Calu3 (cell line): ENCODE data around the gene C1orf21. TPM values are rescaled to one million over a fixed set of nuclear protein-coding genes. Genes with fewer than 3 reads are reported as not detected.
A peak's percentile ranks its signal among the peaks of the same experiment; 100 is the strongest.
"Not testable (repeated sequence)": the region's sequence is repeated elsewhere in the genome, so short reads cannot be mapped to it uniquely, and the experiment has no call there.

Source experiments
- Bru-seq: library from RNA; stranded (reverse); fragments of 400-500 nt; gene quantifications from one replicate; lab custom pipeline; 2021; lab: Mats Ljungman, UMichigan
- BruChase-seq, 2 experiments: library from RNA; stranded (reverse); fragments of 400-500 nt; gene quantifications; one replicate each; lab custom pipeline; 2021; lab: Mats Ljungman, UMichigan
- BruUV-seq: library from RNA; stranded (reverse); fragments of 400-500 nt; replicated peaks from 2 replicates; lab custom pipeline; 2021; lab: Mats Ljungman, UMichigan
- CTCF ChIA-PET: fragments of 300-600 bp; sonication (Branson Sonifier 250); formaldehyde crosslinking; loops from one replicate; lab custom pipeline; 2022; ENCODE audit warnings: antibody characterized with exemption; lab: Charles Lee
- DNase-seq: peaks from one replicate; pipeline ENCODE4 v3.0.0; 2022
- H3K27ac Mint-ChIP-seq: one replicate; pipeline ENCODE4 v1.8.0; 2022; ENCODE audit warnings: mixed read lengths; ENCODE audit not compliant: unreplicated experiment
- H3K27me3 Mint-ChIP-seq: one replicate; pipeline ENCODE4 v1.8.0; 2022; ENCODE audit warnings: mixed read lengths; ENCODE audit not compliant: unreplicated experiment
- H3K36me3 Mint-ChIP-seq: one replicate; pipeline ENCODE4 v1.8.0; 2022; ENCODE audit warnings: mild to moderate bottlenecking, moderate library complexity, mixed read lengths; ENCODE audit not compliant: insufficient read depth, unreplicated experiment
- H3K4me1 Mint-ChIP-seq: one replicate; pipeline ENCODE4 v1.8.0; 2022; ENCODE audit warnings: mild to moderate bottlenecking, low read depth, mixed read lengths; ENCODE audit not compliant: unreplicated experiment
- H3K4me3 Mint-ChIP-seq: one replicate; pipeline ENCODE4 v1.8.0; 2022; ENCODE audit warnings: mild to moderate bottlenecking, low read depth, moderate library complexity, mixed read lengths; ENCODE audit not compliant: unreplicated experiment
- H3K9me3 Mint-ChIP-seq: one replicate; pipeline ENCODE4 v1.8.0; 2022; ENCODE audit warnings: low read depth, mixed read lengths; ENCODE audit not compliant: unreplicated experiment
- intact Hi-C: fragments of 100-400 bp; cut with micrococcal nuclease; formaldehyde crosslinking; loops from one replicate; pipeline ENCODE4 v1.10.0; 2022; ENCODE audit not compliant: unreplicated experiment
- long read RNA-seq: library from polyadenylated mRNA; stranded (forward); transcript quantifications from one replicate; pipeline ENCODE4 v2.0.0, GENCODE V29; 2022
- total RNA-seq: library from RNA; stranded (reverse); gene quantifications from 2 replicates; pipeline ENCODE4 v1.2.3, GENCODE V29; 2022
- TF ChIP-seq, protein P1 (sequence below): fragments of 200-600 bp; IDR thresholded peaks from one replicate; pipeline ENCODE4 v1.8.0; 2022; ENCODE audit warnings: antibody characterized with exemption; ENCODE audit not compliant: unreplicated experiment

The C1orf21 gene
- total RNA-seq (16.9 and 20.6 TPM in 2 replicates), Bru-seq, nascent RNA (percentile 64 among the genes with signal in this experiment), BruChase-seq, experiment 1, labeled RNA remaining after a 6-hour chase (percentile 48 among the genes with signal in this experiment), BruChase-seq, experiment 2, labeled RNA remaining after a 2-hour chase (percentile 44 among the genes with signal in this experiment)
- long read RNA-seq, full-length matches to known transcripts = 19 of 23 reads
- long read RNA-seq, partial matches to known transcripts = 2 of 23 reads
- long read RNA-seq, other reads (novel, unspliced or antisense) = 2 of 23 reads

DNA sequence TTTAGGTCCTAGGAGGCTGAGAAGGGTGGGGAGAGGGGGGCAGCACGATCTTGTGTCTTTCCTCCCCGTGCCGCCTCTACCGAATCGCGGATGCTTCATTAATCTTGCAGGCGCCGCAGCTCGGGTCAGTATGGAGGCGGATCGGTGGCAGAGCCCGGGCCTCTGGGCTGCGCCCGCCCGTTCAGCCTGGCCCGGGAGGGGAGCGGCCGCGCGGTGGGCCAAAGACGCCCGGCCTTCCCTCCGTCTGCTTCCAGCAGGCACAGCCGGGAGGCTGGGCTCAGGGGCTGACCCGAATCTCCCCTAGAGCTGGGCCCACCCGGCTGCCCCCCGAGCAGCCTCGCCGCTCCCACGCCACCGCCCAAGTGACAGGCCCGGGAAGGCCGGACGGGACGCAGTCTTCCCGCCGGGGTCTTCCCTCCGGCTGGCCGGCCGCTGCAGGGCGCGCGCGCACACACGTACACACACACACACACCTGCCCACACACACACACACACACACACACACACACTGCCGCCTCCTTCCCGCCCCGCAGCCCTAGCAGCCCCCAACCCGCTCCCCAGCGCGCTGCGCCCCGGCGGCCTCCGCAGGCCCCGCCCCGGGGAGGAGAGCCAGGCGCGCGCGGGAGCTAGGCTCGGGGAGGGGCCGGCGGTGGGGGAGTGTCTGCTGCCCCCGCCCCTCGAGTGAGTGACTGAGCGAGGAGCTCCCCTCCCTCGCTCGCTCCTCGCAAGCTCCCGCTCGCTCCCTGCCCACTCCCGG lies at the start of gene C1orf21:
Gene C1orf21 (plus strand): TSS at position 718 of the 757 bp plus-strand sequence. CDS start 90,481 bp downstream, outside the sequence.
- Mint-ChIP-seq H3K27ac (peak within 1 kb of the TSS; percentile 19), H3K9me3 (no peaks in the 10 kb centered on the region), H3K27me3 (no peaks in the 10 kb centered on the region), H3K4me1 (peaks cover 19% of the 10 kb centered on the region), H3K36me3 (peaks cover 29% of the 10 kb centered on the region), H3K4me3 (peak within 1 kb of the TSS; percentile 76)
- peak; percentile 93 for DNase-seq
- TF ChIP-seq, protein P1, sequence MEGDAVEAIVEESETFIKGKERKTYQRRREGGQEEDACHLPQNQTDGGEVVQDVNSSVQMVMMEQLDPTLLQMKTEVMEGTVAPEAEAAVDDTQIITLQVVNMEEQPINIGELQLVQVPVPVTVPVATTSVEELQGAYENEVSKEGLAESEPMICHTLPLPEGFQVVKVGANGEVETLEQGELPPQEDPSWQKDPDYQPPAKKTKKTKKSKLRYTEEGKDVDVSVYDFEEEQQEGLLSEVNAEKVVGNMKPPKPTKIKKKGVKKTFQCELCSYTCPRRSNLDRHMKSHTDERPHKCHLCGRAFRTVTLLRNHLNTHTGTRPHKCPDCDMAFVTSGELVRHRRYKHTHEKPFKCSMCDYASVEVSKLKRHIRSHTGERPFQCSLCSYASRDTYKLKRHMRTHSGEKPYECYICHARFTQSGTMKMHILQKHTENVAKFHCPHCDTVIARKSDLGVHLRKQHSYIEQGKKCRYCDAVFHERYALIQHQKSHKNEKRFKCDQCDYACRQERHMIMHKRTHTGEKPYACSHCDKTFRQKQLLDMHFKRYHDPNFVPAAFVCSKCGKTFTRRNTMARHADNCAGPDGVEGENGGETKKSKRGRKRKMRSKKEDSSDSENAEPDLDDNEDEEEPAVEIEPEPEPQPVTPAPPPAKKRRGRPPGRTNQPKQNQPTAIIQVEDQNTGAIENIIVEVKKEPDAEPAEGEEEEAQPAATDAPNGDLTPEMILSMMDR = no peak
- CTCF ChIA-PET = interaction anchor here (0.6 to 2.9 kb wide), 16 partner anchors 9 to 336 kb away, joined by 3 to 16 read pairs (median 4); no protein-coding TSS in a partner anchor
- no TSS peak for BruUV-seq
- intact Hi-C loops = loop anchor here (2.0 kb wide), 1 partner anchor 96 kb away; no protein-coding TSS in a partner anchor

GRCh38 chr1:184337865-184338264 lies 49.0 kb upstream of the C1orf21 start:
- H3K4me3 Mint-ChIP-seq, CTCF ChIA-PET, intact Hi-C loops, H3K27ac Mint-ChIP-seq, H3K27me3 Mint-ChIP-seq, BruUV-seq, H3K9me3 Mint-ChIP-seq, DNase-seq, H3K36me3 Mint-ChIP-seq, H3K4me1 Mint-ChIP-seq: not testable (repeated sequence)

DNA sequence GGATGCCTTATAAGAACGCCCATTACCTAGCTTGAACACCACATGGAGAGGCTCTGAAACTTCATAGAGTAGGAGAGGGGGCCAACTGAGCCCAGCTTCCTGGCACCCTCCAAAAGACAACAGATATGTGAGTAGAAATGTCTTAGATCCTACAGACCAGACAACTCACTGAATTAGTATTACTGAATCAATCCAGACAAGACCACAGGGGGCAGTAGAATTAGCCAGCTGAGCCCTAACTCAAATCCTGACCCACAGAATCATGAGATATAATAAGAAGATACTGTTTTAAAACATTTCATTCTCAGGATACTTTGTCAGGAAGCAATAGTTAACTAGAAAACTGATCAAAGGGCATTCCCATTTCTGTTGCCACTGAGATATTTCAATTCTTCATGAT lies 45.8 kb upstream of the C1orf21 start:
- CTCF ChIA-PET = no interaction called here

GRCh38 chr1:184350573-184350972 lies 36.3 kb upstream of the C1orf21 start:
- Mint-ChIP-seq H3K27ac (no peak overlapping the region), H3K9me3 (no peaks in the 10 kb centered on the region), H3K4me3 (no peak overlapping the region), H3K4me1 (no peaks in the 10 kb centered on the region), H3K27me3 (no peaks in the 10 kb centered on the region), H3K36me3 (no peaks in the 10 kb centered on the region)
- intact Hi-C loops = no loop called here
- TF ChIP-seq, protein P1 = no peak
- DNase-seq = no peak
- CTCF ChIA-PET = interaction anchor here (0.6 kb wide), 1 partner anchor 31 kb away, joined by 3 read pairs; no protein-coding TSS in a partner anchor
- BruUV-seq = no TSS peak

More for the DNA sequence above, 45.8 kb upstream of the C1orf21 start:
- no peak for DNase-seq
- no peaks in the 10 kb centered on the region for H3K27me3 Mint-ChIP-seq
- H3K36me3 Mint-ChIP-seq = no peaks in the 10 kb centered on the region
- H3K9me3 Mint-ChIP-seq = no peaks in the 10 kb centered on the region
- no TSS peak for BruUV-seq
- no peaks in the 10 kb centered on the region for H3K4me1 Mint-ChIP-seq
- TF ChIP-seq, protein P1 = peak; percentile 12
- intact Hi-C loops = no loop called here
- no peak overlapping the region for H3K27ac Mint-ChIP-seq
- H3K4me3 Mint-ChIP-seq = no peak overlapping the region
